Stomach (tissue), 4 donors: ENCODE results near the gene CAMK1G.

ENCODE experiments used
- EP300 ChIP-seq: sonication (generic); formaldehyde crosslinking; IDR thresholded peaks from one replicate; pipeline ENCODE4 v1.6.1; 2017; ENCODE audit warnings: antibody characterized with exemption
- TF ChIP-seq, protein P1 (sequence below), 7 experiments: fragments of 450-650 bp in 4 of 7; fragments of 200-600 bp in 3 of 7; sonication (generic) in 3 of 7; IDR thresholded peaks; one replicate each; pipeline ENCODE4 v1.5.1; 2016 to 2019; ENCODE audit warnings: antibody characterized with exemption in 7 of 7, control low read depth in 2 of 7, mild to moderate bottlenecking in 1 of 7

DNA sequence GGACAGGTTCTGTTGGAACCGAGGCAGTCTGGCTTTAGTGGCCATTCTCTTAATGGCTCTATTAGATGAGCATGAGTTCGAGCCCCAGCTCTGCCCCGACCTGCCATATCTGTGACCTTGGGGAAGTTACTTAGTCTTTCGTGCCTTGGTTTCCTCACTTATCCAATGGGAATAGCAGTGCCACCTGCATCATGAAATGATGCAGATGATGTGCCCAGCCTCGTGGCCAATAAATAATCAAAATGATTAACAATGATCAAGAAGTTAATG lies 30.6 kb downstream of the CAMK1G start:
- TF ChIP-seq, protein P1, sequence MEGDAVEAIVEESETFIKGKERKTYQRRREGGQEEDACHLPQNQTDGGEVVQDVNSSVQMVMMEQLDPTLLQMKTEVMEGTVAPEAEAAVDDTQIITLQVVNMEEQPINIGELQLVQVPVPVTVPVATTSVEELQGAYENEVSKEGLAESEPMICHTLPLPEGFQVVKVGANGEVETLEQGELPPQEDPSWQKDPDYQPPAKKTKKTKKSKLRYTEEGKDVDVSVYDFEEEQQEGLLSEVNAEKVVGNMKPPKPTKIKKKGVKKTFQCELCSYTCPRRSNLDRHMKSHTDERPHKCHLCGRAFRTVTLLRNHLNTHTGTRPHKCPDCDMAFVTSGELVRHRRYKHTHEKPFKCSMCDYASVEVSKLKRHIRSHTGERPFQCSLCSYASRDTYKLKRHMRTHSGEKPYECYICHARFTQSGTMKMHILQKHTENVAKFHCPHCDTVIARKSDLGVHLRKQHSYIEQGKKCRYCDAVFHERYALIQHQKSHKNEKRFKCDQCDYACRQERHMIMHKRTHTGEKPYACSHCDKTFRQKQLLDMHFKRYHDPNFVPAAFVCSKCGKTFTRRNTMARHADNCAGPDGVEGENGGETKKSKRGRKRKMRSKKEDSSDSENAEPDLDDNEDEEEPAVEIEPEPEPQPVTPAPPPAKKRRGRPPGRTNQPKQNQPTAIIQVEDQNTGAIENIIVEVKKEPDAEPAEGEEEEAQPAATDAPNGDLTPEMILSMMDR (IDR thresholded peaks at IDR 0.05) = no peak
- TF ChIP-seq EP300 = no peak
